SH-SY5Y (cell line): ENCODE measurements around the gene SYNPO.

ENCODE experiments used
- GATA2 ChIP-seq: IDR thresholded peaks from 2 replicates; pipeline ENCODE4 v1.6.1; 2011; ENCODE audit warnings: mild to moderate bottlenecking, low read depth, low read length
- GATA3 ChIP-seq: IDR thresholded peaks from 2 replicates; pipeline ENCODE4 v1.6.1; 2011; ENCODE audit warnings: low read depth, mild to moderate bottlenecking, low read length, moderate library complexity

The SYNPO gene

DNA sequence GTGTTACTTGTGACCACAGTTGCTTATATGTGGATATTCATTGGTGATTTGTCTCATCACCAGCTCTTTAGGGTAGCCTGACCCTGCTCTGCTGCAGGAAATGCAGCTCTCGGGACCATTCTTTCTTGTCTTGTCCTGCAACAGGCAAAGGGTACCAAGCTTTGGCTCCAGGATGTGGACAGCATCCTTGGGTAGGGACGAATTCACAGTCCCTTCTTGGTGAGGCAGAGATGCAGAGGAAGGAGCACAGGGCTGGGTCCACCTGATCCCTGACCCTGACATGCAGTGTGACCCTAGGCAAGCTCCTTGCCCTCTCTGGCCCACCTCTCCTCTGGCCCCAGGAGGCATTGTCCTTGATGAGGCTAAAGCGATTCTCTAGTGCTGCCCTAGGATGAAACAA is 37.0 kb upstream of the SYNPO start:
- TF ChIP-seq GATA3: no peak
- no peak for TF ChIP-seq GATA2

DNA sequence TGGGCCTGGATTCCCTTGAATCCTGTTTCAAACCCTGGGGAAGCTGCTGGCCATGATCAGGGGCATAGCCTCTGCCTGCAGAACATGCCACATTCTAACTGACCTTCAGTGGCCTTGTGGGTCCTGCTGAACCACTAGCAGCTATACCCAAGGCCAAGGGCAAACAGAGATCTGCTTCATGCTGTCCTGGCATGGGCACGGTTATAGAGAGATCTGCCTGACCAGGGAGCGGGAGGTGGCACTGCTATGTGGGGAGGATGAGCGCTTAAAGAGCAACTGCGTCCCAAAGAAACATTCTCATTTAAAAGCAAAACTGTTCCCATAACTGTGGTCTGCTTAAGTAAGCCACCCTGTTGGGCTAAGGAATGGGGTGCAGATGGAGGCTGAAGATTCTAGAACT is 36.5 kb upstream of the SYNPO start:
- TF ChIP-seq GATA3 (no peak), GATA2 (no peak)

DNA sequence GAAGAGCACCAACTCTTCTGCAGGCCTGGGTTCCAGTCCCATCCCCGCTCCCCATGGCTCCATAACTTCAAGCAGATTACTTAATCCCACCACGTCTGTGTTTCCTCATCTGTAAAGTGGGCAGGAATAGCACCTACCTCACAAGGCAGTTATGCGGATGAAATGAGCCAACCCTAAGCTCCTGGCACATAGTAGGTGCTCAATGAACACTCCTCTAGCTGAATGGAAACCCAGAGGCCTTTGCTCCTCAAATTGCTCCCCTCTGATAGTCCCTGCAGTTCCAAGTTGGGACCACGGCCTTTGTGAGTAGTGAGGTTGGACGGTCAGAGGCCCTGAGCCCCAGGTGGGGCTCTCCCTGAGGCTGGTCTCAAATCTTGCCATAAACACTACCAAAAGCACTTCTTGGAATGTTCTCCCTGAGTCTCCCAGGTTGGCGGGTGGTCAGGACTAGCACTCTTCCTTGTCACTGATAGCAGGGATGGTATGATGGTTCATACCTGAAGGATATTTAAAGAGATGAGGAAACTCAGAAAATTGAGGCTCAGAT is 35.5 kb upstream of the SYNPO start:
- no peak for TF ChIP-seq GATA2
- TF ChIP-seq GATA3: no peak

DNA sequence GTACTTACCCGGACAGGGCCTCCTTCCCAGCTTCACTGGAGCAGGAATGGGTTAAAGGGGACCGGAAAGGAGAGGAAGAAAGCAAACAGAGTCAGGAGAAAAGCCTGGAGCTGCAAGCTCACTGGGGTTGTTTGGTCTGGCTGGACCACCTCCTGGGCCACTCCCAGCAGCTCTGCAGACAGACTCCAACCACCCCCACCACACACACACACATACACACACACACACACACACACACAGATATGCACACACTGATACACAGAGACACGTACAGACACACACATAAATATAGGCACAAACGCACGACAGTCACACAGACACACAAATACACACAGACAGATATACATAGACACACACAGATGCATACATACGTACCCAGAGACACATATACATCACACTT is 34.9 kb upstream of the SYNPO start:
- TF ChIP-seq GATA3 (no peak), GATA2 (no peak)

DNA sequence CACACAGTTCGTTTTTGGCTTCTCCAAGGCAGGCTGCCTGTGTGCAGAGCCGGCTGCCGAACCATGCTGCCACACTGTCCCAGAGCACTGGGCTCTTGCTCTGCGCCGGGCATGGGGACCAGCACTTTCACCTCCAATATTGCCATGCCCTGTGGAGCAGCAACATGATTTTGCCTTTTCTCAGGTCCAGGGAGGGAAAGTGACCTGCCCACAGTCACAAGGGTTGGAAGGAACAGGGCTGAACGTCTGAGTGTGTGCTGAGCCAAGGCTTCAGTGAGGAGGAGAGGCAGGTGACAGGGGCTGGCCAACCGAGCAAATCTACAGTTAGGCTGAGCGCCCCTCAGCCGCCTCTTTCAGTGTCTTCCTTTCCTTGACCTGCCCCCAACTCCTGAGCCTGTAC is 34.0 kb upstream of the SYNPO start:
- TF ChIP-seq GATA3: no peak
- no peak for TF ChIP-seq GATA2

DNA sequence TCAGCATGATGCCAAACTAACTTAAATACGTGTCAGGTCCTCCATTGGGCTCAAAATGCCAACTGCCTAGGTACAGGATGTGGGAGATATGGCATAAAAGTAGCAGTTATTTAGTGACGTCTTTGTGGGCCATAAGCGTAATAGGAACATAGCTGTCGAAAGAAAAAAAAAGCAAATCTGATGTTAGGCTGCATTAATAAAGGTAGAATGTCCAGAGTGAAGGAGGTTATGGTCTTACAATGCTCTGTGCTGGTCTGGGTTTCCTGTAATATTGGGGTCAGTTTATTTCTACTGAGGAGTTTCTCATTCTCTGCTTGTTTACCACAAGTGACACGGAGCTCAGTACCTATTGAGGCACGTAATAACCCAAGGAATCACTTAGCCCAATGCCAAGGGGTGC is 33.4 kb upstream of the SYNPO start:
- TF ChIP-seq GATA3 (no peak), GATA2 (no peak)

DNA sequence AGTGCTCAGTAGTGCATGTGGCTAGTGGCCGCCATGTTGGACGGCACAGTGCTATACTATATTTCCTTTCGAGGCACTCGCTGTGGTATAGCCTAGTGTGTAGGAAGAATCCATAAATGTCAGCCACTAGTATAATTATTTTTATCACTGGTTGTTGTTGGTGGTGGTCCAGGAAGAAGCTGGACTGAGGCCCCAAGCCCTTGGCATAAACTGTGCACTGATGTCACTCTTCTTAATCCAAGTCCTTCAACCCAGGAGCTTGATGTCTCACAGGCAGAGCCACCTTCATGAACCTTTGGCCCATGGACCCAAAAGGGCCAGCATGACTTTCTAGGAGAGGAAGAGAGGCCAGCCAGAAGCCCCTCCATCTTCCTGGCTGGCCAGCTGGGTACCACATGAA is 32.5 kb upstream of the SYNPO start:
- TF ChIP-seq GATA3 (no peak), GATA2 (no peak)

DNA sequence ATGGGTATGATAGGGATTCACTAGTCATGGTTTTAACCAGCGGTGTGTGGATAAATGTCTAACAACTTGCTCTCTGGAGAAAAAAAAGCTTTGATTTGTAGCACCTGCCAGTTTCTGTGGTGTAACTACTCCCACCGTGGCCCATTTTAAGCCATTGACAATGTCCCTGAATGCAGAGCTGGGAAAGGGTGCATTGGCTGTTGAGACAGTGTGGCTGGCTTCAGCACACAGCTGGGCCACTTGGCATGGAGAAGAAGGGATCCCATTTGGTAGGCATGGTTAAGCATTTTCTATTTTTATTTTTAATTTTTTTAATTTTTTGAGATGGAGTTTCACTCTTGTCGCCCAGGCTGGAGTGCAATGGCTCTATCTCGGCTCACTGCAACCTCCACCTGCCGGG is 31.5 kb upstream of the SYNPO start:
- no peak for TF ChIP-seq GATA2
- TF ChIP-seq GATA3: no peak

DNA sequence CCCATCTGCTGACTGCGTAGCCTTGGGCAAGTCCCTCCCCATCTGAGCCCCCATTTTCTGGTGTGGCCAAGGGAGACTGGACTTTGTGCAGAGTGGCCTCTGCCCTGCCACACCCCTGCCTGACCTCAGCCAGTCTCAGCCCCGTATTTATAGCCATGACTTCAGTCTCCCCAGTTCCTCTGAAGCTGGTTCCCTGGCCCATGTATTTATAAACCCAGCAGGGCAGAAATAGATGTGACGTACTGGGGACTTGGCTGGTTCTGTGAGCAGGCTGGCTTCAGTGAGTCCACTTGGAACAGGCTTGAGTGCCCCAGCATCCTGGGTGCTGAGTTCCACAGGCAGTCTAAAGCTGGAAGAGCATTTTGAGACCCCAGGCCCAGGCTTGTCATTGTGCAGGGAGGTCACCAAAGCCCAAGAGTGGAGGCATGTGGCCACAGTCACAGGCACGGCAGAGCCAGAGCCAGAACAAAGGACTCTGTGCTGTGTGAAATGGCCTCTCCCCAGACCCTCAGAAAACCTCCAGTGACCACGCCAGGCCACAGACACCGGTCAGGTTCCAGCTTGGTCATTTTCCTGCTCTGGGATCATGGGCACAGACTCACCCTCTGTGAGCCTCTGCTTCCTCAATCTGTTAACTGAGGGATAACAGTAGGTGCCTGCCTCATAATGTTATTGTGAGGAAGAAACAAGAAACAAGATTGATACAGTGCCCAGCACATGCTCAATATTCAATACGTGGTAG is 30.4 kb upstream of the SYNPO start:
- no peak for TF ChIP-seq GATA2
- no peak for TF ChIP-seq GATA3

DNA sequence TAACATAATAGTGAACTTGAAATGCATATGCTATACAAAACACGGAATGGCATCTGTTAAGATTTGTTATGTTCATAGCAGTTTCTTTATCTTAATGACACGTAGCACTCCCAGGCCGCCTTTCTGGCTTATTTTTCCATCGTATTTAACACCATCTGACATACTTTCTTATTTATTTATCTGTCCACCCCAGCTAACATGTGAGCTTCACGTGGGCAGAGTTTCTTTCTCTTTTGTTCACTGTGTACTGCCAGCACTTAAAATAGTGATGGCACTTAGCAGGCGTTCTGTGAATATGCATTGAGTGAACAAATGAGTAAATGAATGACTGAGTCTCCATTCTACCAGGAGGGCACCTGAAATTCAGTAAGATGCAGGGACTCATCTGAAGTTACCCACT is 29.4 kb upstream of the SYNPO start:
- TF ChIP-seq GATA3: no peak
- no peak for TF ChIP-seq GATA2

DNA sequence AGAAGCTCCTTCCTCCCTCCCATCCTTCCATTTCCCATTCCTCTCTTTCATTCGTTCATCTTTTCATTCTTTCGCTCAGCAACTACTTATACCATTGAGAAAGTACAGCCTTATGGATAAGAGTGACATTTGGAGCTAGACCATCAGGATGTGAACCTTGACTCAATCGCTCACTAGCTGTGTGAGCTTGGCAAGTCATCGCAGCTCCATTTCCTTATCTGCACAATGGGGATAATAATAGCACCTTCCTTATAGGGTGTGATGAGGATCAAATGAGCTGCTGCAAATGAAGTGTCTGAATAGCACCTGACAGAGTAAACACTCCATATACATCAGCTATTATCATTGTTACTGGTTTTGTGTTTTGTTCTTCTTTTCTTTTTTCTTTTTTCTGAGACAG is 28.1 kb upstream of the SYNPO start:
- TF ChIP-seq GATA2 (no peak), GATA3 (no peak)

DNA sequence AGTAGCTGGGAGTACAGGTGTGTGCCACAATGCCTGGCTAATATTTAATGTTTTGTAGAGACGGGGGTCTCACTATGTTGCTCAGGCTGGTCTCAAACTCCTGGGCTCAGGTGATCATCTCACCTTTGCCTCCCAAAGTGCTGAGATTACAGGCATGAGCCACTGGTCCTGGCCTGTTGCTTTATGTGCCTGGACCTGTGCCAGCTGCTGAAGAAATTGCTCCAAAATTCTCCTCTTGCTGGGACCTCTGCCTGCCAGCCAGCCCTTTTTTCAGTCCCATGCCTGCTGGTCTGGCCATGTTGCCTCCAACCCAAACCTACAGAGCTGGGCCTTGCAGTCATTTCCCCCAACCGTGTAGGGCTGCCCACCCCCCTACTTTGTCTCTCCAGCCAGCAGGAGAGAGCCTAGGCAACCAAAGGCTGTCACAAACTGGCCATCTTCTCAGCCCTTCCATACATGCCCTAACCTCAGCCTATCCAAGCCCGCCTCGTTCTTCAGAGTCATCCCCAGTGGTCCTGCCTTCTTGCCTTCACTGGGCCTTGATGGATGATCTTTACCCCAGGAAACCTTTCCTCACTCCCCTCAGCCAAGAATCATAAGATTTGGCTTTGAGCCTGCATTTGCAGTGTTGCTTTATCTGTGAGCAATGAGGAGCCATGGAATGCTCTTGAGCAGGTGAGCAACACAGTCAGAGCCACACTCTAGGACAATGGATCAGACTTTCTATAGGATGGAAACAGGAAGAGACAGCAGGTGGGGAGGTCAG is 27.4 kb upstream of the SYNPO start:
- TF ChIP-seq GATA3 (no peak), GATA2 (no peak)

DNA sequence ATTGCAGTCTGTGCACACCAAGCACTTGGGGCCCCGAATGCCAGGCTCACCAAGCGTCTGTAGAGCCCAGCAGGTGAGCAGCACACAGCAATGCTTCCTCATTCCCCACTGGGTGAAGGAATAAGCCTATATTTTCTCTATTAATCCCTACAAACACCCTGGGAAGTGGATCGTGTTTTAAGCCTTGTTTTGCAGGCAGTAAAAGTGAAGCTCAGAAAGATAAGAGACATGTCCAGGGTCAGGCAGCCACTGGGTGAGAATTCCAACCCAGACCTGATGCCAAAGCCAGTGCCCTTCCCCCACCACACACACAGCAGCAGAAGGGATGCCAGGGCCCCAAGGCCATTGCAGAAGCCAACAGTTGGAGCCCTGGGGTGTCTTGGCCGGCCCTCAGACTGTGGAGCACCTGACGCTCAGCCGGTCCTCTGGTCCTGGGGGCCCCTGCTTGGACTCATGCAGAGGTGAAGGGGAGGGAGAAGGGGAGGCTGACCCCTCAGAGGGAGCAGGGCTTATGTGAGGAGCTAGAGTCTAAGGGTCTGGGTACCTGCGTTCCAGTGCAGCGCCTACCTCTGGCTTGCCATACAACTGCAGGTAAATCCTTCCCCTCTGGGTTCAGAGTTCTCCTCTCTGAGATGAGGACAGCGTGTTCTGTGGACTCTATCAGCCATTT is 26.3 kb upstream of the SYNPO start:
- TF ChIP-seq GATA3: no peak
- no peak for TF ChIP-seq GATA2

DNA sequence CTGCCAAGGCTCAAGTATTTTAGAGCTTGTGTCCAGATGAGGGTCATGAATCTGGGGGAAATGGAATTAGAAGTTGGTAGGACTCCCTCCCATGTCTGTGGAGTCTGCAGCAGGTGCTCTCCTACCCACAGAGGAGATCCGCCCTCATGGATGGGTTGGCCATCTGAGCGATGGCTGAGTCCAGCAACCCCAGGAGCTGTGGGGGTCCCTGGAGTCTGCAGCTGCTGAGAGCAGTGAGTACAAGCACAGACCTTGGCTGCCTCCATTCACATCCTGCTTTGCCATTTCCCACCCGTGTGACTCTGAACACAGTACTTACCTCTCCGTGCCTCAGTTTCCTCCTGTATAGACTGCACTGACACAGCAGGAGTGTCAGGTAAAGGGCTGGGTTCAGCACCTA is 25.8 kb upstream of the SYNPO start:
- TF ChIP-seq GATA2: no peak
- no peak for TF ChIP-seq GATA3
